Inflammatory macrophage treated with lipopolysaccharide for 4 hours (primary cell): Measurements from ENCODE around the gene CDH24.

Experiments used
- DNase-seq: peaks from one replicate; pipeline ENCODE4 v3.0.0-alpha.2; 2020

CDH24 gene

GRCh38 chr14:23056956-23057756 lies at the start of gene CDH24:
Gene CDH24, minus strand, starts transcription at chr14:23057520. Its CDS starts 1,787 bp downstream, at chr14:23055733.
- DNase-seq: peak; percentile 27

GRCh38 chr14:23106747-23107045 lies 49.4 kb upstream of the CDH24 start:
- DNase-seq: no peak

- DNase-seq: no peak
Observed at GRCh38 chr14:23105348-23105824, 48.1 kb upstream of the CDH24 start.

- no peak for DNase-seq
Observed at GRCh38 chr14:23104591-23105347, 47.4 kb upstream of the CDH24 start, which contains the start of gene CIROP. Gene CIROP, minus strand, starts transcription at chr14:23104989. Its CDS starts 69 bp downstream, at chr14:23104920.

GRCh38 chr14:23104070-23104590 lies 46.8 kb upstream of the CDH24 start:
- DNase-seq: no peak

GRCh38 chr14:23103581-23103980 lies 46.3 kb upstream of the CDH24 start:
- no peak for DNase-seq

- no peak for DNase-seq
Observed at GRCh38 chr14:23102801-23103200, 45.5 kb upstream of the CDH24 start.

- no peak for DNase-seq
Observed at GRCh38 chr14:23101986-23102625, 44.8 kb upstream of the CDH24 start.

- DNase-seq: no peak
Observed at GRCh38 chr14:23101213-23101970, 44.1 kb upstream of the CDH24 start.

GRCh38 chr14:23099212-23099861 lies 42.0 kb upstream of the CDH24 start:
- DNase-seq: no peak

GRCh38 chr14:23097786-23098185 lies 40.5 kb upstream of the CDH24 start:
- no peak for DNase-seq

- DNase-seq: peak; percentile 100
Observed at GRCh38 chr14:23095196-23096108, 38.1 kb upstream of the CDH24 start, which contains the start of gene C14orf119. Gene C14orf119, plus strand, starts transcription at chr14:23095505. Its CDS starts 2,154 bp downstream, at chr14:23097659.

GRCh38 chr14:23094666-23095195 lies 37.4 kb upstream of the CDH24 start, which contains the start of gene ACIN1:
Gene ACIN1, minus strand, starts transcription at chr14:23095136. Its CDS starts 24 bp downstream, at chr14:23095112.
- peak; percentile 82 for DNase-seq

GRCh38 chr14:23093991-23094665 lies 36.8 kb upstream of the CDH24 start:
- no peak for DNase-seq

- no peak for DNase-seq
Observed at GRCh38 chr14:23093526-23093925, 36.2 kb upstream of the CDH24 start.

- no peak for DNase-seq
Observed at GRCh38 chr14:23093104-23093503, 35.8 kb upstream of the CDH24 start.

- no peak for DNase-seq
Observed at GRCh38 chr14:23091294-23092225, 34.2 kb upstream of the CDH24 start.

- no peak for DNase-seq
Observed at GRCh38 chr14:23090254-23090636, 32.9 kb upstream of the CDH24 start.
